Measurements from ENCODE around the gene WNK2. TPM values are rescaled to one million over a fixed set of nuclear protein-coding genes. Genes with fewer than 3 reads are reported as not detected.

Gene WNK2
- polyA plus RNA-seq, 1 experiment: not detected

DNA sequence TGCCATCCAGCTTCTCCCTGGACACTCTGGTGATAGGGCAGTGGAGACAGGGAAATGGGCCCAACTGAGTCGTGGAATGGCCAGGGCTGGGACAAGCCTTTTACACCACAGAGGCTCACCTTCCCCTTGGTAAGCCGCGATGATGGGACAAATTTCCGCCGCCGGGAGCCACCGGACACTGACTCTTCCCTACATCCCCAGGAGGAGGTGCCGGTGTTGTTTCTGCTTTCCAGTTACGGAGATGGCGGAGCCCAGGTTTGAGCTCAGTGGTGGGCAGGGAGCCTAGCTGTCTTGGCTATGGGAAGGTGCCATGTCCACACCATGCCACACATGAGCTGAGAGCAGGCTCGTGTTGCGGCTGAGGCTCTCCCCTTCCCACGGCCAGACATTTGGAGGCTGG, 19.9 kb upstream of the WNK2 start:
- Histone ChIP-seq H3K27me3 (ENCODE audit: control insufficient read depth, insufficient read depth, low read length) (no peaks in the 10 kb centered on the region; the same call in 1 of the 2 replicates), H3K36me3 (ENCODE audit: control insufficient read depth, insufficient read depth, low read length) (no peaks in the 10 kb centered on the region), H3K4me3 (ENCODE audit: low read depth, low read length) (no peak overlapping the region)
- POLR2A ChIA-PET: no interaction called here
- DNase-seq (ENCODE audit: low read depth): no peak
- TF ChIP-seq, protein P1, sequence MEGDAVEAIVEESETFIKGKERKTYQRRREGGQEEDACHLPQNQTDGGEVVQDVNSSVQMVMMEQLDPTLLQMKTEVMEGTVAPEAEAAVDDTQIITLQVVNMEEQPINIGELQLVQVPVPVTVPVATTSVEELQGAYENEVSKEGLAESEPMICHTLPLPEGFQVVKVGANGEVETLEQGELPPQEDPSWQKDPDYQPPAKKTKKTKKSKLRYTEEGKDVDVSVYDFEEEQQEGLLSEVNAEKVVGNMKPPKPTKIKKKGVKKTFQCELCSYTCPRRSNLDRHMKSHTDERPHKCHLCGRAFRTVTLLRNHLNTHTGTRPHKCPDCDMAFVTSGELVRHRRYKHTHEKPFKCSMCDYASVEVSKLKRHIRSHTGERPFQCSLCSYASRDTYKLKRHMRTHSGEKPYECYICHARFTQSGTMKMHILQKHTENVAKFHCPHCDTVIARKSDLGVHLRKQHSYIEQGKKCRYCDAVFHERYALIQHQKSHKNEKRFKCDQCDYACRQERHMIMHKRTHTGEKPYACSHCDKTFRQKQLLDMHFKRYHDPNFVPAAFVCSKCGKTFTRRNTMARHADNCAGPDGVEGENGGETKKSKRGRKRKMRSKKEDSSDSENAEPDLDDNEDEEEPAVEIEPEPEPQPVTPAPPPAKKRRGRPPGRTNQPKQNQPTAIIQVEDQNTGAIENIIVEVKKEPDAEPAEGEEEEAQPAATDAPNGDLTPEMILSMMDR (IDR thresholded peaks at IDR 0.05; ENCODE audit: insufficient read depth, low read depth, low read length): no peak
- CTCF ChIA-PET: interaction anchor here (5.9 kb wide), 1 partner anchor 140 kb away, joined by 33 read pairs; no protein-coding TSS in a partner anchor

DNA sequence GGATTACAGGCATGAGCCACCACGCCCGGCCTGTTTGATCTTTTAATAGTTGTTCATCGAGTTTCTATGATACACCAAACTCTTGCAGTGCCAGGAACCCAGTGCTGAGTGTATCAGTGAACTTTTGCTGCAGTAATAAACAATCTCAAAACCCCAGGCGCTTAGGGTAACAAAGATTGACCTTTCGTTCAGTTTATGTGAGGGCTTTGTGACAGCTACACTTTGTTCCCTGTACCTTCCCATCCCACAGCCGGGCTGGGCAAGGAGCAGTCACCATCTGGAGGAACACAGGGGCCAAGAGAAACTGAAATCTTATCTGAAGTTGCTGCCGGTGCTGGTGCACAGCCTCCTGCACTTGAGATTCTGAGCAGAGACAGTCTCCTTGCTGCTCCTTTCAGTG, 17.2 kb upstream of the WNK2 start:
- ChIA-PET POLR2A (no interaction called here), CTCF (no interaction called here)
- Histone ChIP-seq H3K4me3 (ENCODE audit: low read depth, low read length) (no peak overlapping the region), H3K36me3 (ENCODE audit: control insufficient read depth, insufficient read depth, low read length) (no peaks in the 10 kb centered on the region), H3K27me3 (ENCODE audit: control insufficient read depth, insufficient read depth, low read length) (no peaks in the 10 kb centered on the region; the same call in 1 of the 2 replicates)
- no peak for DNase-seq (ENCODE audit: low read depth)
- TF ChIP-seq, protein P1 (IDR thresholded peaks at IDR 0.05; ENCODE audit: insufficient read depth, low read depth, low read length): no peak

DNA sequence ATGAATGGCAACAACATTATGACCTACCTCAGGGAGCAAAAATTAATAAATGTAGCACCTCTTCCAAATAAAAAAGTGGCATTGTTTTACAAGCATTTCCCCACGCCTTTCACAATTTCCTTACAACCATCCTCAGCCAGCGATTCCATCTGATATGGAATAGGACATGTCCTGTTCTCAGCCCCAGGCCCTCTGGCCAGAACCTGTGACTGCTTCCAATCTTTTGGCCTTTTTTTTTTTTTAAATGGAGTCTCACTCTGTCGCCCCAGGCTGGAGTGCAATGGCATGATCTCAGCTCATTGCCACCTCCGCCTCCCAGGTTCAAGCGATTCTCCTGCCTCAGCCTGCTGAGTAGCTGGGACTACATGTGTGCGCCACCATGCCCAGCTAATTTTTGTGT, 16.8 kb upstream of the WNK2 start:
- TF ChIP-seq, protein P1 (IDR thresholded peaks at IDR 0.05; ENCODE audit: insufficient read depth, low read depth, low read length): no peak
- Histone ChIP-seq H3K36me3 (ENCODE audit: control insufficient read depth, insufficient read depth, low read length) (no peaks in the 10 kb centered on the region), H3K4me3 (ENCODE audit: low read depth, low read length) (no peak overlapping the region), H3K27me3 (ENCODE audit: control insufficient read depth, insufficient read depth, low read length) (peaks cover under 1% of the 10 kb centered on the region)
- DNase-seq (ENCODE audit: low read depth): no peak
- ChIA-PET POLR2A (no interaction called here), CTCF (interaction anchor here (1.3 kb wide), 1 partner anchor 145 kb away, joined by 4 read pairs; no protein-coding TSS in a partner anchor)

- ChIA-PET CTCF (interaction anchor here (1.3 kb wide), 1 partner anchor 144 kb away, joined by 4 read pairs; no protein-coding TSS in a partner anchor), POLR2A (no interaction called here)
- no peak for DNase-seq (ENCODE audit: low read depth)
- no peak overlapping the region for H3K4me3 ChIP-seq (ENCODE audit: low read depth, low read length)
- H3K27me3 ChIP-seq (ENCODE audit: control insufficient read depth, insufficient read depth, low read length): peaks cover 4% of the 10 kb centered on the region
- H3K36me3 ChIP-seq (ENCODE audit: control insufficient read depth, insufficient read depth, low read length): no peaks in the 10 kb centered on the region
- TF ChIP-seq, protein P1 (IDR thresholded peaks at IDR 0.05; ENCODE audit: insufficient read depth, low read depth, low read length): no peak
Measured at GRCh38 chr9:93167838-93168237, 16.1 kb upstream of the WNK2 start.

GRCh38 chr9:93168581-93168980, 15.4 kb upstream of the WNK2 start:
- POLR2A ChIA-PET: no interaction called here
- CTCF ChIA-PET: no interaction called here
- TF ChIP-seq, protein P1 (IDR thresholded peaks at IDR 0.05; ENCODE audit: insufficient read depth, low read depth, low read length): no peak
- DNase-seq (ENCODE audit: low read depth): no peak
- no peaks in the 10 kb centered on the region for H3K36me3 ChIP-seq (ENCODE audit: control insufficient read depth, insufficient read depth, low read length)
- peaks cover 4% of the 10 kb centered on the region for H3K27me3 ChIP-seq (ENCODE audit: control insufficient read depth, insufficient read depth, low read length)
- H3K4me3 ChIP-seq (ENCODE audit: low read depth, low read length): no peak overlapping the region
